DLD1 (cell line): ENCODE measurements around the gene GSTM5.
"Not testable (repeated sequence)": the region's sequence is repeated elsewhere in the genome, so short reads cannot be mapped to it uniquely, and the experiment has no call there.

Source experiments
- in situ Hi-C: cut with HindIII; loops from 2 replicates; pipeline ENCODE4 v1.10.0; 2017; ENCODE audit warnings: low sequenced_read_pairs

GSTM5 gene

DNA sequence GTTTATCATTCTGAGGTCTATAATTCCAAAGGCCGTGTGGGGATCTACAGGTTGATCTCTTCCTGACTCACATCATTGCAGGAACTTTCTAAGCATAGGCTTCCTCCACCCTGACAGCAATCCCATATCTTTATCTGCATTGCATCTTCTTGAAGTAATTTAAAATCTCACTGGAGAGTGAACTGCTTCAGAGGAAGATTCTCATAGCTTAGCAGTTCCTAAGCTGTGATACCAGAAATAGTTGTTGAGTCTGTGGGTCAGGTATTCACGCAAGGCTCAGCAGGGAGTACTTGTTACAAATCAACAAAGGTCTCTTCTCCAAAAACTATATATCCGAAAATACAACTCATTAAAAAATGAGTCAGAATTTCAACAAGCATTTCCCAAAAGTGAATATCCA is 16.9 kb upstream of the GSTM5 start:
- in situ Hi-C loops = not testable (repeated sequence)

DNA sequence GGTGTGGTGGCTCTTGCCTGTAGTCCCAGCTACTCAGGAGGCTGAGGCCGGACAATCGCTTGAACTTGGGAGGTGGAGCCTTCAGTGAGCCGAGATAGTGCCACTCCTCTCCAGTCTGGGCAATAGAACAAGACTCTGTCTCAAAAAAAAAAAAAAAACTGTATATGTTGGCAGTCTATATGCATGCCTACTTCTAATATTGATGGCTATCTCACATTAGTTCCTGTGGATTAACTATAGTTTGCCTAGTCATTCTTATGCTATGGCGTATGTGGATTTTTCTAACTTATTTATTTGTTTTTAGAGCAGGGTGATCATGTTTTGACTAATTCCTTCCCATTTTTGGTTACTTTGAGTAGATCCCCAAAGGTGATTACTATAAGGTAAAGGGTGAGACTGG is 15.0 kb upstream of the GSTM5 start:
- in situ Hi-C loops = no loop called here

DNA sequence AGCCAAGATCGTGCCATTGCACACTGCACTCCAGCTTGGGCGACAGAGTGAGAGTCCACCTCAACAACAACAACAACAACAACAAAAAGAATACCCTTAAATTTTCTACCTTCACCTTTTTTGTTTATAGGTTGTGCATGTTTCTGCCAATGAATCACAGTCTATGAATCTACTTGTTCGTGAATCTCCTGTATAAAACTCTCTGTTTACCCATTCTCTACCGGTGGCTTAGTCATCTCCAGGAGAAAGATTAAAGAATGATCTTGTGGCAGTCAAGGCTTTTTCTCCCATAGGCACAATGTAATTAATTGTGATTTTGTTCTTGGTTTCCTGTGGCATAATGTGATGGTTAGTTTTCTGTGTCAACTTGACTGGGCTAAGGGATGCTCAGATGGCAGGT is 14.2 kb upstream of the GSTM5 start:
- in situ Hi-C loops = not testable (repeated sequence)

DNA sequence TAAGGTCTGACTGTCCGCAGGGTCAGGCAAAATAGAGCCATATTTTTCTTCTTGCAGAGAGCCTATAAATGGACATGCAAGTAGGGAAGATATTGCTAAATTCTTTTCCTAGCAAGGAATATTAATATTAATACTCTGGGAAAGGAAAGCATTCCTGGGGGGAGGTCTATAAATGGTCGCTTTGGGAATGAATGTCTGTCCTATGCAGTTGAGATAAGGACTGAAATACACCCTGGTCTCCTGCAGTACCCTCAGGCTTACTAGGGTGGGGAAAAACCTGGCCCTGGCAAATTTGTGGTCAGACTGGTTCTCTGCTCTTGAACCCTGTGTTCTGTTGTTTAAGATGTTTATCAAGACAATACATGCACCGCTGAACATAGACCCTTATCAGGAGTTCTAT is 9.1 kb upstream of the GSTM5 start:
- in situ Hi-C loops = not testable (repeated sequence)

DNA sequence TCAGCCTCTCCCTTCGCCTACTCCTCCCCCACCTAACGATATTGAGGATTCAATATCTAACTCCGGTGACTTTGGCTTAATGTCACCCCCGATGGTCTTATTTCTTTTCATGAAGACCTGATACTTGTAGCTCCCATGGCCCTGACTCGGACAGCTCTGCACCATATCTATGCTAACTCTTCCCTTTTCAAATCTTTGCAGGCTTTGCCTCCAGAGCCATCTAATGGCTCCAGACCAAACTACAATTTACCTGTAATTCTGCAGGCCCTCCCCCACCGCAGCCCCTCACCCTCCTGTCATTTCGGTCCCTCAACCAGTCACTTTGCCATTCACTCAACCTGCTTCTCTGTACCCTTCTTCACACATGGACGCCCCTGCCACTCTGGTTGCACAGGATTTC is 7.9 kb upstream of the GSTM5 start:
- in situ Hi-C loops = no loop called here

DNA sequence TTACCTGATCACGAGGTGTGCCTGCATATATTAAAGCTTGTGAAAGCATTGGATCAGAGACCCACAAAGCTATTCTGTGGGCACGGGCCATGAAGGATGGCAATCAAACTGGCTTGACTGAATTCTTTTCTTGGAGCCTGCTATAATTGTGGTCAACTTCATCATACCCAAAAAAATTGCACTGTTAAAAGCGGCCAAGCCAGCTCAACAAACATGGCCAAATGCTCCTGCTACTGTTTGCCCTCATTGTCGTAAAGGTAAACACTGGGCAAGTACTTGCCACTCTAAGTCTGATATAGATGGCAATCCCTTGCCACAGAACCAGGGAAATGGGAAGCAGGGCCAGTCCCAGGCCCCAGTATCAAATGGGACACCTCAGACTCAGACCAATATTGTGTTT is 6.6 kb upstream of the GSTM5 start:
- in situ Hi-C loops = no loop called here

DNA sequence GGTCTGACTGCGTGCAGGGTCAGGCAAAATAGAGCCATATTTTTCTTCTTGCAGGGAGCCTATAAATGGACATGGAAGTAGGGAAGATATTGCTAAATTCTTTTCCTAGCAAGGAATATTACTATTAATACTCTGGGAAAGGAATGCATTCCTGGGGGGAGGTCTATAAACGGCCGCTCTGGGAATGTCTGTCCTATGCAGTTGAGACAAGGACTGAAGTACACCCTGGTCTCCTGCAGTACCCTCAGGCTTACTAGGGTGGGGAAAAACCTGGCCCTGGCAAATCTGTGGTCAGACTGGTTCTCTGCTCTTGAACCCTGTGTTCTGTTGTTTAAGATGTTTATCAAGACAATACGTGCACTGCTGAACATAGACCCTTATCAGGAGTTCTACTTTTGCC is 3.1 kb upstream of the GSTM5 start:
- in situ Hi-C loops = not testable (repeated sequence)

DNA sequence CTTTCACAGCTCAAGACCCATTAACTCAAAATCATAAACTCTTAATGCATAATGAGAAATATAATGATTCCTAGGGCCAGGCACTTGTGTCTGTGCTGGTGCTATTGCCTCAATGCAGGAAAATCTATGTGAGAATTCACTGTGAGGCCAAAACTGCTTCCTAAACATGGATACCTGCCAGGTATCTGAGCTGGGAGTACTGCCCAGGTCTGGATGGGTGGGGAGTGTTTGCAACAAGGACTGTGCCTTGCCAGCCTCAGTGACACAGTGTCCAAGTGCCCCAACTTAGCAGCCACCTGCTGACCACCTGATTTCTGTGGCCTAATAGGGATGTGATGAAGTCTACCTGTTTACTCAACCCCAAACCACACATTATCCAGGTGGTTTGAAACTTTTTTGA is 2.2 kb upstream of the GSTM5 start:
- in situ Hi-C loops = not testable (repeated sequence)

DNA sequence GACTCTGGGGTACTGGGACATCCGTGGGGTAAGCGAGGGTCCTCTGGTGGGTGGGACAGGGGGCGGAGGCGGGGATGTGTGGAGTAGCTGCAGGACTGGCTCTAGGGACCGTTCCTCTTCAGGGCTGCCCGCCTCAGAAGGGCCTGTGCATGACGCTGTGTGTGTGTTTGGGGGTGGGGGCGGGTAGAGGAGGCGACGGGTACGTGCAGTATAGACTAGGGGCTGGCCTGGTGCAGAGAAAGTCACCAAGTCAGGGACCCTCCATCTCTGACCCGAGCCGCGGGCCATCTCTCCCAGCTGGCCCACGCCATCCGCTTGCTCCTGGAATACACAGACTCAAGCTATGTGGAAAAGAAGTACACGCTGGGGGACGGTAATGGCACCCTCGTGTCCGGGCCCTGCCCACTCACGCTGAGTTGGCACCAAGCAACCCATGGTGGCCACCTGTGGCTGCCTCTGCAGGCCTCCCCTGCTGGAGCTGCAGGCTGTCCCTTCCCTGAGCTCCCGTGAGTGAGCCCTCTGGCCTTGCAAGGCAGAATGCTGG is 342 bp downstream of the GSTM5 start:
- in situ Hi-C loops = no loop called here

DNA sequence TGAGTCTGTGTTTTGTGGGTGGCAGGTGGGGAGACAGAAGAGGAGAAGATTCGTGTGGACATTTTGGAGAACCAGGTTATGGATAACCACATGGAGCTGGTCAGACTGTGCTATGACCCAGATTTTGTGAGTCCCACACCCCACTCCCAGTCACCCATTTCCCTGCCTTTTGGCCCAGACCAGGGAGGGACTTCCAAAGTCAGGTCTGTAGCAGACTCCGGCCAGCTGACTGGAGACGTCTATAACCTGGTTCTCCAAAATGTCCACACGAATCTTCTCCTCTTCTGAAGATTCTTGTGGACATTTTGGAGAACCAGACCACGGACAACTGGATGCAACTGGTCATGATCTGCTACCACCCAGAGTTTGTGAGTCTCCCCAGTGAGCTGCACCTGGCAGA is 1.6 kb downstream of the GSTM5 start:
- in situ Hi-C loops = no loop called here

DNA sequence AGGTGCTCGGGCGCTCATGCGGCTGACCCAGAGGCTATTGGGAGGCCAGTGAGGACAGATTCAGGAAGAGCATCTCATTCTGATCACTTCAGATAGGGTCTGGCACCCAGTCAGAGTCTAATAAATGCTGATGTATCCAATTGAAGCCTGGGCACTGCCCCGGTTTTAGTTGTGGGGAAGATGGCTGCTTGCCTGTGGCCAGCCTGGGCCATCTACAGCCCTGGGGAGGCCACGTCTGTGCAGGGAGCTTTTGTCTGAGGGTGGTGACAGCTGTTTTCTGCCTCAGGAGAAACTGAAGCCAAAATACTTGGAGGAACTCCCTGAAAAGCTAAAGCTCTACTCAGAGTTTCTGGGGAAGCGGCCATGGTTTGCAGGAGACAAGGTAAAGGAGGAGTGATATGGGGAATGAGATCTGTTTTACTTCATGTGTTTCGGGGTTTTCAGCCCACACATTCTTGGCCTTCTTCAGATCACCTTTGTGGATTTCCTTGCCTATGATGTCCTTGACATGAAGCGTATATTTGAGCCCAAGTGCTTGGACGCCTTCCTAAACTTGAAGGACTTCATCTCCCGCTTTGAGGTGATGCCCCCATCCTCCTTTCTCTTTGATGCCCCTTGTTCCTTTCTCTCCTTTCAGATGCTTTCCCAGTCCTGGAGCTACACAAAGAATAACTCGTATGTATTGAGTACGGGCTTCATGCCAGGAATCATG is 2.8 kb downstream of the GSTM5 start:
- in situ Hi-C loops = no loop called here

DNA sequence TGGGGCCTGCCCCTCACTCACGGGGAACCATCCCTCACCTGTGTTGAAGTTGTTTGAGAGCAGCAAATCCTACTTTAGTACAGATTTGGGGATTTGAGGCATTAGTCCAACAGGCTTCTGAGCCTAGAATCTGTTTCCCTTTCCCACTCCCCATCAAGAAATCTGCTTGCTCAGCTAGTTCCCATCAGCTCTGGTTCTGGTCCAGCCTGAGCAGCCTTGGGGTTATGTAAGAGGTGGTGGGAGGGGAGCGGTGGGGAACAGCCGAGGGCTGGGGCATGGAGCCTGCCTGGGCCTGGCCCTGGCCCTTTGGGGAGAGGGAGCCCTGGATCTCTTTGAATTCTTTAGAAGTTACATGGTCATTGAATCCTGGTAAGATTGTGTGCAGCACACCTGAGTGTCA is 4.1 kb downstream of the GSTM5 start:
- in situ Hi-C loops = no loop called here

DNA sequence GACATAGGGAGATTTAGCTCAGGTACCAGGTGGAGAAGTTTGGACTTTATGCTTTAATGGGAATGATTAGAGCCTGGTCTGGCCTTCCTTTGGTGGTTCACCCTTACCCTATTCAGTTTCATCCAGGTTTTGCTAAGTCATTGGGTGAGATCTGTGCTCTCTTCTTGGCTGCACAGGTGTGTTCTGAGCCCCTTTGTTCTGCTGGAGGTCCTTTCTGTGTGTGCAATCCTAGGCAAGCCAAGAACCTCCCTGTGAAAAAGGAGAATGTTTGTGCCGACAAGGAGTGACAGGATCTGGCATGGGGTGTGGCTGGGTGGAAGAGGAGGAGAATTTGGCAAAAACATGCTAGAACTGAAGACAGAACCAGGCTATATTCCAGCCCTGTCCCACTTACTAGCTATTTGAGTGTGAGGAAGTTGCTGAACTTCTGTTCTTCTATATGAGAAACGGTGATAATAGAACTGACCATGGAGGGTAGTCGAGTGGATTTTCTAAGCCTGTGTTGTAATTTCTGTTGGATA is 4.6 kb downstream of the GSTM5 start:
- in situ Hi-C loops = no loop called here

DNA sequence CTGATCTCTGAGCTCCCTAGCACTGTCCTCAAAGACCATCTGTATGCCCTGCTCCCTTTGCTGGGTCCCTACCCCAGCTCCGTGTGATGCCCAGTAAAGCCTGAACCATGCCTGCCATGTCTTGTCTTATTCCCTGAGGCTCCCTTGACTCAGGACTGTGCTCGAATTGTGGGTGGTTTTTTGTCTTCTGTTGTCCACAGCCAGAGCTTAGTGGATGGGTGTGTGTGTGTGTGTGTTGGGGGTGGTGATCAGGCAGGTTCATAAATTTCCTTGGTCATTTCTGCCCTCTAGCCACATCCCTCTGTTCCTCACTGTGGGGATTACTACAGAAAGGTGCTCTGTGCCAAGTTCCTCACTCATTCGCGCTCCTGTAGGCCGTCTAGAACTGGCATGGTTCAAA is 5.7 kb downstream of the GSTM5 start:
- in situ Hi-C loops = no loop called here

DNA sequence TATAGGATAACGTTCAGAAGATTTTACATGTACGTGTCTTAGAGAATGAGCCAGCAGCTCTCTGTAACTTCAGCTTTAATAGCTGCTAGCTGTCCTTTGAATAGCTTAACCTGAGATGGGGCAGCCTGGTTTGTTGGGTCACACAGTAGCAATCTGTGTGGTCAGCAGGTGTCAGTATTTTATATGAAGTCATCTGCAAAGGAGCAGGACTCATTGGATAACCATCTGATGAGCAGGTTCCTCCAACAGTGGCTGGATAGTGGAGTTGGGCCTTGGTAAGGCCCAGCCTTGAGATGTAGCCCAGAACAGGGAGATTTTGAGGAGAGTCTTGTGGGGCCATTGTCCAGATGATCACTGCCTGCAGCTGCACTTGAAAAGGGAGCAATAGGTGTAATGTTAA is 6.4 kb downstream of the GSTM5 start:
- in situ Hi-C loops = no loop called here

DNA sequence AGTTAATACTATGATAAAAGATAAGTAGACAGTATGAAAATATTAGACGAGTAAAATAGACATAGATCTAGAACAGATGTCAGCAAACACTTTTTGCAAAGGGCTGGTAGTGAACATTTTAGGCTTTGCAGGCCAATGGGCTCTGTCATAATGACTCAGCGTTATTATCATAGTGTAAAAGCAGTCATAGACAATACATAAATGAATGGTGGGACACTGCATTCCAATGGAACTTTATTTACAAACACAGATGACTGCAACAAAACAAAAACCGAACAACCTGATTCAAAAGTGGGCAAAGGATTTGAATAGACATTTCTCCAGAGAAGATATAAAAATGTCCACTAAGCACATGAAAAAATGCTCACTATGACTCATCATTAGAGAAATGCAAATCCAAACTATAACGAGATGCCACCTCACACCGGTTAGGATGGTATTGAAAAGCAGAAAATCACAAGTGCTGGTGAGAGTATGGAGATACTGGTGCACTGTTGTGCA is 7.3 kb downstream of the GSTM5 start:
- in situ Hi-C loops = no loop called here

DNA sequence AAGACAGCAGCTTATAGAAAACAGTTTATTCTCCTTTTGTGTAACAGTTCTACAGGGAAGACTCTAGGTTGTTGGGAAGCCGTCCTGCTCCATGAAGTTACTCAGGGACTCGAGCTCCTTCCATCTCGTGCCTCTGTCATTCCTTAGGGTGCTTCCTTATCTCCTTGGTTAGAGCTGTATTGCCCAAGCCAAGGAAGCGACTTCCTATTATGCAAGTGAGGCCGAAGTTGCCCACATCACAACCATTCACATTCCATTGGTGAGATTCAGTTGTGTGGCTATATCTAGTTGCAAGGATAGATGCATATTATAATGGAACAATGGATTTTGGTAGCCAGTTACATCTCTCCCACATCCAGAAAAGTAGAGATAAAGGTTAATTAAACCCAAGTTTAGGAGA is 9.0 kb downstream of the GSTM5 start:
- in situ Hi-C loops = no loop called here

DNA sequence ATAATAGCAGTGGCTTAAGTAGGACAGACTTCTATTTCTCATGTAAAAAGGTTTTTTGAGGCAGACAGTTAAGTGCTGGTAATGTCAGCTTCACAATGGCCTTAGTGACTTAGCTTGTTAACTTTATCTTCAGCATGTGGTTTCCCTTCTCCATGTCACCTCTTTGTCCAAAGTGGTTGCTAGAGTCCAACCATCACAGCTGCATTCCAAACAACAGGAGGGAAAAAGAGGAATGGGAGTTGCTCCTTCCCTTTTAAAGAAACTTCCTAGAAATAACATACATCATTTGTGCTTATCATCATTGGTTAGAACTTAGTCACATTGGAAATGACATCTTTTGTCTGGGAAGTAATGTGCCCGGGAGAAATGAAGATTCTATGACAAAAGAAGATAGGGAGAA is 9.9 kb downstream of the GSTM5 start:
- in situ Hi-C loops = no loop called here

DNA sequence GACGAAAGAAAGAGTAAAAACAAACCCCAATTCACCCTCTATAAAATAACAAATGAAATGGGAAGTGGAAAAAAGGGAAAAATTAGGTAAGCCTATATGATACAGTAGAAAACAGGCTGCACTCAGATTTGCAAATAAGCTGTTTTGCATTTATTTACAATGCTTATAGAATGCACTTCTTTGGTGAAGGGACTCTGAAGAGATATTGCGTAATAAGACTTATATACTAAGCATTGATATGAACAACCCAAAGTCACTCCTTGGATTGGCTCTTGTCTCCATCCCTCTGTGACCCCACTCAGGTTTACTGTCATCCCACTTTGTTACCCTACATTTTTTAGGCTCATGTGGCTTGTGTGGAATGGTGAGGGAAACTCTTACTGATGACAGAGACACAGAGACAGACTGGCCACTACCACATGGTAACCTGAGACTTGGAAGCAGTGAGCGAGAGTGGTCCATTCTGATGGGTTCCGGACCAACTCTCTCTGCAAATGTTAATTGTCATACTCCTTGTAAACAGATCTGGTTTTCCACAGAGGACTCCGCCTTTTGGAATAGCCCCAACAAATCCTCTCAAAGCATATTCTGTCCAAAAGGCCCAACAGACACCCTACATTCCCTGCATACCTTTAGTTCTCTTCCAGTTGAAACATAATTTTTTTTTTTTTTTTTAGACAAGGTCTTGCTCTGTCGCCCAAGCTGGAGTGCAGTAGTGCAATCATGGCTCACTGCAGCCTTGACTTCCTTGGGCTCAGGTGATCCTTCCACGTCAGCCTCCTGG is 11.0 kb downstream of the GSTM5 start:
- in situ Hi-C loops = no loop called here

DNA sequence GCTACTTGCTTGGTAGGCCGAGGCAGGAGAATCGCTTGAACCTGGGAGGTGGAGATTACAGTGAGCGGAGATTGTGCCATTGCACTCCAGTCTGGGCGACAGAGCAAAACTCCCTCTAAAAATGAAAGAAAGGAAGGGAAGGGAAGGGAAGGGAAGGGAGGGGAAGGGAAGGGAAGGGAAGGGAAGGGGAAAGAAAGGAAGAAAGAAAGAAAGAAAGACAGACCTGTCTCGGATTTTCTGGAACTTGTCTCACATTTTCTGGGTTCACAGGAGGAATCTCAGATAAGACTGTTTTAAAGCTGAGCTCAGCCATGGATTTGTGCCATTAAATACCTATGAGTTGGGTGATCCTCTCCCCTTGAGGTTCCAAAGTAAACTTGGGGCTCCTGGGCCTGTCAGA is 12.9 kb downstream of the GSTM5 start:
- in situ Hi-C loops = no loop called here

DNA sequence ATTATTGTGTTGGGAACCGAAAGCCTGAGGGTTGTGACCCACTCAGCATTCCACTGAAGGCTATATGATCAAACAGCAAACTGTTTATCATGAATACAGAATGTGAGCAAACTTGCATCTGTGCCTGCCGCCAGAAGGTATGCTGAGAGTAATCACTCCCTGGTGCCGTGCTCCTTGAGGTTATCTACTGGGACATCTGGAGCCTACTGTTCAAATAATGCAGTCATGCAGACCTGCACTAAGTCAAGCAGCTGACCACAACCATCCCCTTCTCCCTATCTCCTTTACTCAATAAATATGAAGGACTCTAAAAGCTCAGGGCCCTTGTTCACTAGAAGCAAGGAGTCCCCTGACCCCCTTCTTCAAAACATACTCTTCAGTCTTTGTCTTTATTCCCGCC is 13.5 kb downstream of the GSTM5 start:
- in situ Hi-C loops = no loop called here

DNA sequence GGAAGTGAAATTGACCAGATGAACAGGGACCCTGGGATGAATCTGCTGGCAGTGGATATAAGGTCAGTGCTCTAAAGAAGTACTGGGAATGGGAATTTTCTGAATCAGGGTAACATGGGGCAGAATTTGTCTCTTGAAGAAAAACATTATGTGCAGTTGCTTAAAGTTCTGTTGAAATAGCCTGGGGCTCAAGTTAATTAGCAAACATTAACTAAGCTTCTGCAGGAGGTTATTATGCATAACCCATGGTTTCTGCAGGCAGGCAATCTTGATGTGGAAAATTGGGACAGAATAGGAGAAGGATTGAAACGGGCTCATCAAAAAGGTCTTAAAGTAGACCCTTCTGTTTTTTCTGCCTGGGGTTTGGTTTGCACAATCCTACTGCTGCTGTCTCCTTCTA is 14.0 kb downstream of the GSTM5 start:
- in situ Hi-C loops = no loop called here
